Femur (tissue), 1 donor: Measurements from ENCODE around the gene ANKRD24.
A peak's percentile ranks its signal among the peaks of the same experiment; 100 is the strongest.
"Not testable (repeated sequence)": the region's sequence is repeated elsewhere in the genome, so short reads cannot be mapped to it uniquely, and the experiment has no call there.

Source experiments
- DNase-seq: peaks from one replicate; pipeline ENCODE4 v3.0.0-alpha.2; 2017

Gene ANKRD24

DNA sequence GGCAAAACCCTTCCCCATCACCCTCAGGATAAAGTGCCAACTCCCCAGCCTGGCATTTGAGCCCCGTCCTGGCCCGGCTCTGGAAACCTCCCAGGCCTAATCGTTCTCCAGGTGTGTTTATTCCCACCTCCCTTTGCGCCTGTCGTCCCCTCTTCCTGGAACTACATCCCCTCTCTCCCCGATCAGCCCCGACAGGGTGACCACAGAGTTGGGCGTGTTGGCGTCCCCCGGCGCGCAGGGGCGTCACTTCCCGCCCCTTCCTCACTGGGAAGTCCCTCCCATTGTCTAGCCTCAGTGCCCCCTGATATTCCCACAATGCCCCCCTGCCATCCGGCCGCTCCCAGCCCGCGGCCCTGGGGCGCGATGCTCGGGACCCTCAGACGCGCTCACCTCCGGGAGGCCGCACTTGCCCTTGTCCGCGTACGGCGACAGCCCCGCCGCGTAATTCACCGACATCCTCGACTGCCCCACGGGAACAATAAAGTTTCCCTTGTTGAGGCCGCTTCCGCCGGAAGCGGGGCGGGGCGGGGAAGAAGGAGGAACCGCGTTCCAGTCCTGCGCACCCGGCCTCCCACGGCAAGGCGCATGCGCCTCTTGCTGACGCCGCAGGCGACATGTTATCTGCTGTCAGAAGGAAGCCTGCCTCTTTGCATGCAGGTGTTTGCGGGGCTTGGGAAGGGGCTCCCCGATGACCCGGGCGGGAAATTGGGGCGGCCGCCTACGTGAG is at the start of gene ANKRD24, which contains the start of gene SIRT6:
Gene ANKRD24 (plus strand): TSS at position 606 of the 727 bp plus-strand sequence. CDS start 3,737 bp downstream, outside the sequence.
Gene SIRT6 (minus strand): TSS at position 480 of the 727 bp plus-strand sequence. CDS start 24 bp downstream, at position 456.
- peak; percentile 96 for DNase-seq

DNA sequence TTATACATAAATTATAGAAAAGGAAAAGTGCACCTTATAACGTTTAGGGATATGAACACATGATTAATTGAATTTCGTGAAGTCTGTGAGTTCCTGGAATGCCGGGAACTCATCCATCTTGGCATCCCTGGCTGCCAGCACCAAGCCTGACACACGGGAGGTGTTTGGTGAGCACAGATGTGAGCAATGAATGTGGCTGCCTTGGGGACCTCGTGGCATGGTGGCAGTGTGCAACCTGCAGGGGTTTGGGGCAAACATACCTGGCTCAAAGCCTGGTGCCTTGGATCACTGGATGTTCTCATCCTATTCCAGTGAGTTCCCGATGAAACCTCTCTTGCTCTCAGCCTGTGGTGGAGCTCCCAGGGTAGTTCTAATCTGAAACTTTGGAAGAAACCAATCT is 48.1 kb upstream of the ANKRD24 start:
- DNase-seq: no peak

DNA sequence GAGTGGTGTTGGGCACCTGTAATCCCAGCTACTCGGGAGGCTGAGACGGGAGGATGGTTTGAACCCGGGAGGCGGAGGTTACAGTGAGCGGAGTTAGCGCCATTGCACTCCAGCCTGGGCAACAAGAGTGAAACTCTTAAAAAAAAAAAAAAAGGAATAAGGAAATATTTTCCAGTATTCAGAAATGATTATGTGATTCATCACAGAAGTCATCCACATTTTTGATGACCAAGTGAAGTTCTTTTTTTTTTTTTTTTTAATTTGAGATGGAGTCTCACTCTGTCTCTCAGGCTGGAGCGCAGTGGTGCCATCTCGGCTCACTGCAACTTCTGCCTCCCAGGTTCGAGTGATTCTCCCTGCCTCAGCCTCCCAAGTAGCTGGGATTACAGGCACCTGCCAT is 47.1 kb upstream of the ANKRD24 start:
- not testable (repeated sequence) for DNase-seq

DNA sequence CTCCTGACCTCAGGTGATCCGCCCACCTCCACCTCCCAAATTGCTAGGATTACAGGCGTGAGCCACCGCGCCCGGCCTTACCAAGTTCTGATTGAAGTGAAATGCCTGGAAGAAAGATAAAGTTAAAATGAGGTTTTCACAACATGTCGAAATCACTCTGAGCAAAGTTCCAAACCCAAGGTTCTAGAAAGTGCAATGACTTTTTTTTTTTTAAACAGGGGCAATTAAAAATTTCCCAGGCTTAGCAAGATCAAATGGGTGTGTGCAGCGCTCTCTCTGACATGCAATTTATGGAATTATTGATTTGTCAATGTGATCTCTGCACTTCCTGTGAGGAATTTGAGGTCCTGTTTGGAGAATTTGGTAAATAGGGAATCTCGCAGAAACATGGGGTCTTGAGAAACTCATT is 45.8 kb upstream of the ANKRD24 start:
- DNase-seq: no peak

DNA sequence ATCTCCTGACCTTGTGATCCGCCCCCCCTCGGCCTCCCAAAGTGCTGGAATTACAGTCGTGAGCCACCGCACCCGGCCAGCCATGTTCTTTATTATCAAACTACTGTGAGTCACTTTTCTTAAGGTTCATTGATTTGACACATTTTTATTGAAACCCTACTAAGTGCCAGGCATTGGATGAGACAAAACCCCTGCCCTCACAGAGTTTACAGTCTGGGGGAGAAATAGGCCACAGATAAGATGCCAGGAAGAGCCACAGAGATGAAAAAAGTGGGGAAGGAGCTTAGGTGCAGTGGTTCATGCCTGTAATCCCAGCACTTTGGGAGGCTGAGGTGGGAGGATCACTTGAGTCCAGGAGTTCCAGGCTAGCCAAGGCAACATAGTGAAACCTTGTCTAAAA is 44.0 kb upstream of the ANKRD24 start:
- DNase-seq: no peak

DNA sequence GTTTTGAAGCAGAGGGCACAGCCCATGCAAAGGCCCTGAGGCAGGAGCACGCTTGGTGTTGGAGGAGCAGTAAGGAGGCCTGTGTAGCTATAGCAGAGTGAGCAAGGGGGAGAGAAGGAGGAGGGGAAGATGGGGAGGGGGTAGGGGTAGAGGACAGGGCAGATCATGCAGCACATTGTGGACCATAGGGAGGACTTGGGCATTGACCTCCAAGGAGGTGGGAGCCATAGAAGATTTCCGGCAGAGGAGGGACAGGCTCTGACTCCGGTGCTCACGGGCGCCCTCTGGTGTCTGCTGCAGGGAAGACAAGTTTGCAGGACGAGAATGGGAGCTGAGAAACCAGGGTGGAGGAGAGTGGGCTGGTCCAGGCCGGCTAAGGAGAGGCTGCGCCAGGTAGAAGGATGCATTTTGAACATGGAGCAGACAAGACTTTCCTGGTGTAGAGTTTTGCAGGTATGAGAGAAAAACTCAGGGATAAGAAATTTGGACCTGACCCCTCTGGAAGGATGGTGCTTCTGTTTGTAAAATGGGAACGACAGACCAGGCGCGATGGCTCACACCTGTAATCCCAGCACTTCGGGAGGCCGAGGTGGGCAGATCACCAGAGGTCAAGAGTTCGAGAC is 42.8 kb upstream of the ANKRD24 start:
- DNase-seq: peak; percentile 75

DNA sequence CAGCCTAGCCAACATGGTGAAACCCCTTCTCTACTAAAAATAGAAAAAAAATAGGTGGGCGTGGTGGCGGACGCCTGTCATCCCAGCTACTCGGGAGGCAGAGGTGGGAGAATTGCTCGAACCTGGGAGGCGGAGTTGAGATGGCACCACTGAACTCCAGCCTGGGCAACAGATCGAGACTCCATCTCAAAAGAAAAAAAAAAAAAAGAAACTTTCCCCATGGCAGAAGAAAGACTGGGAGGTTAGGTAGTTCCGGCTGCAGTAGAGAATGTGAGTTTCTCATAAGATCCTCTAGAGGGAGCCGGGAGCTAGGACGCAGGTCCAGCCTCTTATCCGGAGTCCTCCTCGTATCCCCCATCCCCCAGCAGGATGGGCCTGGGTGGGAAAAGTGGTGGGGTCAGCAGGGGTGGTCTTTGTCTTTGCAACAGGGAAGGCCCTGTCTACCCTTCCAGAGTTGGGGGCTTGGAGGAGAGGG is 42.2 kb upstream of the ANKRD24 start:
- DNase-seq: no peak

DNA sequence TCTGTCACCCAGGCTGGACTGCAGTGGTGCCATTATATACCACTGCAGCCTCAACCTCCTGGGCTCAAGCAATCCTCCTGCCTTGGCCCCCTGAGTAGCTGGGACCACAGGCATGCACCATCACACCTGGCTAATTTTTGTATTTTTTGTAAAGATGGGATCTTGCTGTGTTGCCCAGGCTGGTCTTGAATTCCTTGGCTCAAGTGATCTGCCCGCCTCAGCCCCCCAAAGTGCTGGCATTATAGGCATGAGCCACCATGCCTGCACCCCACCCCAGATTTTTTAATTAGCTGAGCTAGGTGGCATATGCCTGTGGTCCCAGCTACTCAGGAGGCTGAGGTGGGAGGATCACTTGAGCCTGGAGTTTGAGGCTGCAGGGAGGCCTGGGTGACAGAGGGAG is 39.6 kb upstream of the ANKRD24 start:
- not testable (repeated sequence) for DNase-seq

DNA sequence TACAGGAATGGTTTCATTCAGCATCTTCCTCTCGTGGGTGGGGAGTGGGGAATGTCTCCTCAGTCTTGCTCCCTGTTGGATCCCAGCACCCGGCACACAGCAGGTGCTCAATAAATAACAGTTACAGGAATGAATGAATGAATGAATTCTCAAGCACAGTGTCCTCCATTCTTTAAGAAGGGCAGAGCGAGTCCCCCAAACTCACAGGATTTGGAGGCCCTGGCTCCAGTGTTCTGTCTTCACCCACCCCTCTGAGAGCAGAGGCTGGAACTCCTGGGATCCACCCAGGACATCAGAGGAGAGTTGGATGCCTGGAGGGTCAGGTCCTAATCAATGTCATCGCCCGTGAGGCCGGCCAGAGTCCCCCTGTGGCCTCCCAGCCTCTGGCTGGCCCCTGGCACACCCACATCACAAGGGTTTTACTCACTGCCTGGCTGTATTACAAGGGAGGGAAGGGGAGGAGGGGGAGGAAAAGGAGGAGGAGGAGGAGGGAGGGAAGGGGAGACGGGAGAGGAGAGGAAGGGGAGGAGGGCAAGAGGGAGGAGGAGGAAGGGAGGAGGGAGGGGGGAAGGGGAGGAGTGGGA is 37.7 kb upstream of the ANKRD24 start:
- DNase-seq: no peak

DNA sequence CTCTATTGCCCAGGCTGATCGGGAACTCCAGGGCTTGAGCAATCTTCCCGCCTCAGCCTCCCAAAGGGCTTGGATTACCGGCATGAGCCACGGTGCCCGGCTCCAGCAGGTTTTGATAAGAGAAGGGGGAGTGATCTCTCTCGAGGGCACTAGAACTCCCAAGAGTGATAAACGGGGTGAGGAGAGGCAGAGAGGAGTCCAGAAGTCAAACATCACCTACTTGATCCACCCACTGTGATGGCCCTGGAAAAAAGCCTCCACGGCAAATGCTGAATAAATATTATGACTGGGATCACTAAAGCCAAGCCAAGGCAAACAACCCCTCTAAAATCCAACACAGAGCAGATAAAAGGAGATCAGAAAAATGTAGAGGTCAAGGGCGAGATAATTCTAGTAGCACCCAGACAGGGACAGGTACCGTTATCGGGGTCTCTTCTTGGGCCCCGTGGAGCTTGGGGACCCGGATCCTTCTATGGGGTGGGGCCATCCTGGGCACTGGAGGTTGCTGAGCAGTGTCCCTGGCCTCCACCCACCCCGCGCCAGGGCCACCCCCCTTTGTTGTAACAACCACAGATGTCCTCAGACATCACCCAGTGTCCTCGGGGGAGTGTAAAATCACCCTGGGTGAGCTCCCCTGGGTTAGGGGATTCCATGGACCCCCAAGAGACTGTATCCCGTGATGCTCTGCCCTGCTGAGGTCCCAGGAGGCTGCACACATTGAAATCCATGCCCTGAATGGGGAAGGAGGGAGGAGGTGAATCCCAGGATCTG is 32.8 kb upstream of the ANKRD24 start:
- DNase-seq: no peak

DNA sequence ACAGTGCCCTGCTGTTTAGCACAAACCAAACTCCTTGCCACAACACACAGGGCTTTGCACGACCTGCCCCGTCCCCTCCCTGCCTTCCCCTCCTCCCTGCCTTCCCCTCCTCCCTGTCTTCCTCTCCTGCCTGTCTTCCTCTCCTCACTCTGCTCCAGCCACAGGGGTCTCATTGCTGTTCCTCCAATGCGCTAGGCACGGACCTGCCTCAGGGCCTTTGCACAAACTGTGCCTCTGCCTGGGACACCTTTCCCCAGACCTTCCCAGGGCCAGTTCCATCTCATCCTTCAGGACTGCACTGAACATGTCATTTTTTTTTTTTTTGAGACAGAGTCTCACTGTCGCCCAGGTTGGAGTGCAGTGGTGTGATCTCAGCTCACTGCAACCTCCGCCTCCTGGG is 30.9 kb upstream of the ANKRD24 start:
- no peak for DNase-seq

DNA sequence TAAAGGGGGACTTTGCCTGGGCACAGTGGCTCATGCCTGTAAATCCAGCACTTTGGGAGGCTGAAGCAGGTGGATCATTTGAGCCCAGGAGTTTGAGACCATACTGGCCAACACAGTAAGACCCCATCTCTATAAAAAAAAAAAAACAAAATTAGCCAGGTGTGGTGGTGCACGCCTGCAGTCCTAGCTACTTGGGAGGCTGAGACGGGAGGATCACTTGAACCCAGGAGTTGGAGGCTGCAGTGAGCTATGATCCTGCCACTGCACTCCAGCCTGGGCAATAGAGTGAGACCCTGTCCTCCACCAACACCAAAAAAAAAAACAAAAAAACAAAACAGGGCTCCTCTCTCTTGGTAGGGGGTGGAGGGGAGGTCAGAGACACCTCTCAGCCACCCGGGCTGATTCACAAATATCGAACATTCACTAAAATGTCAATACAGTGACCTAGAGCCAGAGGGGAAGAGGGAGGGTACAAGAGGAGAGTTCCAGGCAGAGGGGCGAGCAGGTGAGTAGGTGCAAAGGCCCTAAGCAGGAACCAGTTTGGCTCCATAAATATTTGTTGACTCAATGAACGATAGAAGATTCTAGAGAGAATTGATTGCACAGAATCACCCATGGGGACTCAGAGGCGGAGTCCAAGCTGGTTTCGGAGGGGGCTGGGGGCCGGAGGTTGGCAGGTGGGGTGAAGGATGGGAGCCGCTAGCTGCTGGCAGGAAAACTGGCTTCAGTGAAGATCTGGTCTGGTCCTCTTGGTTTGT is 30.1 kb upstream of the ANKRD24 start:
- no peak for DNase-seq

DNA sequence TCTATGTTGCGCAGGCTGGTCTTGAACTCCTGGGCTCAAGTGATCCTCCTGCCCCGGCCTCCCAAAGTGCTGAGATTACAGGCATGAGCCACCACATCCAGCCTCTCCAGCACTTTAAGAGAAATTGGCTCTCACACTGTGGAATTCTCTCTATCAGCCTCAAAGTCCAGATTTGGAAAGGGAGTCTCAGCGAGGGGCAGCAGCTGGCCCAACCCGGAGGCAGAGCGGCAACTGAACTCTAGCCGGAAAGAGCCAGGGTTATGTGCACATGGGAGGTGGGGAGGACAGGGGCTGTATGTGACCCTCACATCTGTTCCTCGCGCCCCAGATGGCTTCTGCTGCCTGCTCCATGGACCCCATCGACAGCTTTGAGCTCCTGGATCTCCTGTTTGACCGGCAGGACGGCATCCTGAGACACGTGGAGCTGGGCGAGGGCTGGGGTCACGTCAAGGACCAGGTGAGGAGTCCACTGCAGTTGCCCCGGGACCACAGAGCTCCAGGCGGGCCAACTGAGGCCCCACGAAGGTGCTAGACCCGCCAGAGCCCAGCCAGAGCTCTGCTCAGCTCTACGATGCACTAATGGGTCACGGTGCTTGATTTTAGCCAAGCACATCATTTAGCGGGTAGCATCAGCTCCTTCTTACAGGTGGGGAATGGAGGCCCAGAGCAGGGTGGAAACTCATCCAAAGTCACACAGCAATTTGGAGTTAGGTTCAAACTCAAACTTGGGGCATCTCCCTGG is 27.7 kb upstream of the ANKRD24 start:
- no peak for DNase-seq

DNA sequence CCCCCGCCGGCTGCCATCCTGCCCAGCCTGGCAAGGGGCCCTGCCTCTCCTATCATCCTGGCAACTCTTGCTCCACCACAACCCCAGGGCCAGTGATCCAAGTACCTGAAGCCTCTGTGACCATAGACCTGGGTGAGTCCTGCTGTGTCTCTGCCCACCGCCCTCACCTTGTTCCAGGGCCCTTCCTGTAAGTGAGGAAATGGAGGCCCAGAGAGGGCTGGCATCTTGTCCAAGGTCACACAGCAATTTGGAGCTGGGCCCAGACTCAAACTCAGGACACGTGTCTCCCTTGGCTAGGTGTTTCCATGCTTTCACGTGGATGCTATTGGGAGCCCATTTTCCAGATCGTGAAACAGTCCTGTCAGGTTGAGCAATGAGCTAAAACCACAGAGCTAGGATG is 25.3 kb upstream of the ANKRD24 start:
- no peak for DNase-seq

DNA sequence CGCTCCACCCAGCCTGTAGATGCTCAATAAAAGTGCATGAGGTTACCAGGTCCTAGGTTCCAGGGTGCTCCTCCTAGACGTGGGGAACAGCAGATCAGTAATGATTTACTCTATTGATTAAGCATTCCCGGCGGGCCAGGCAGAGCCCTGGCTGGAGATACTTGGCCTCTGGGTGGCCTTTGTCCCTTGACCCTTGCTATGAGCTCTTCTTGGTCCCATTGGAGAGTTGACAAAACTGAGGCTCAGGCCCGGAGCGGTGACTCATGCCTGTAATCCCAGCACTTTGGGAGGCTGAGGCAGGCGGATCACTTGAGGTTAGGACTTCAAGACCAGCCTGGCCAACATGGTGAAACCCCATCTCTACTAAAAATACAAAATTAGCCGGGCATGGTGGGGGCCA is 24.5 kb upstream of the ANKRD24 start:
- DNase-seq: not testable (repeated sequence)

DNA sequence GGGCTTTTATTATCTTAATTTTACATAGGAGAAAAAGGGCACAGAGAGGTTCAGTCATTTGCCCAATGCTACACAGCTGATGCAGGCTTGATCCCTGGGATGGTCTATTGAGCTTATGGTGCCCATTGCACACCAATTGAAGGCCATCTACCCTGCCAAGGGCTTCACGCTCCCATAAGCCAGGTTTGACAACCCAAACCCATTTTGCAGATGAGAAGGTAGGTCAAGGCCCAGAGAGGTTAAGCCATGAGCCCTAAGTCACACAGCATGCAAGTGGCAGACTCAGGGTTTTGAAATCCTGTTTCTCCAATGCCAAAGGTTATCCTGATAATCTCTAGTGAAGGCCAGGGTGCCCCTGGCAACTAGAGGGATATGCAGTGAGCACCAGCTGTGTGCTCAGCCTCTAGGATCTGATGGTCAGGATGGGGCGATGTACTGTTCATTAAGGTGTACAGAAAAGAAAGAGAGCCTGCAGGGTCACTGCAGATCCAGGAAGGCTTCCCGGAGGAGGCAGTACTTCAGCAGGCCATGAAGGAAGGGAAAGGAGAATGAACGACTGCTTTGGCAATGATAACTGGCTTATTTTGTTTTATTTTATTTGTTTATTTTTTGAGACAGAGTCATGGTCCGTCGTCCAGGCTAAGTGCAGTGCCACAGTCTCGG is 20.9 kb upstream of the ANKRD24 start:
- DNase-seq: no peak

DNA sequence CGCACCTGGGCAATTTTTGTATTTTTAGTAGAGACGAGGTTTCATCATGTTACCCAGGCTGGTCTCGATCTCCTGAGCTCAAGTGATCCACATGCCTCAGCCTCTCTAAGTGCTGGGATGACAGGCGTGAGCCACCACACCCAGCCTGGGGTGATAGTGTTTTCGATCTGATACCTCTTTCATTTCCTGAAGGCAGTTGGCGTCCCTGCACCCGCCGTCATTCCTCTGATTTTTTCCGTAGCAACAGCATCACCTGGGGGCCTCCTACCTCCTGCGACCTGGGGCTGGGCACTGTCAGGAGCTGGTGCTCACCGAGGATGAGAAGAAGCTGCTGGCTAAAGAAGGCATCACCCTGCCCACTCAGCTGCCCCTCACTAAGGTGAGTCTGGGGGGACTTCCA is 18.2 kb upstream of the ANKRD24 start:
- DNase-seq: no peak

DNA sequence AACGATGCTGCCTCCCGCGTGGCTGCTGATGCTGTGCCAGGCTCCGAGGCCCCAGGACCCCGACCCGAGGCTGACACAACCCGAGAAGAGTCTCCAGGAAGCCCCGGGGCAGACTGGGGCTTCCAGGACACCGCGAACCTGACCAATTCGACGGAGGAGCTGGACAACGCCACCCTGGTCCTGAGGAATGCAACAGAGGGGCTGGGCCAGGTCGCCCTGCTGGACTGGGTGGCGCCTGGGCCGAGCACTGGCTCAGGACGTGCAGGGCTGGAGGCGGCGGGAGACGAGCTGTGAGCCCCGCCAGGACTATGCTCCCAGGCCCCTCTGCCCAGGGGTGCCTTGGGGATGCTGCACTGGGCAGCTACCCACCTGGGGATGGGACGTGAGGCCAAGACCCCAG is 10.8 kb upstream of the ANKRD24 start:
- no peak for DNase-seq

DNA sequence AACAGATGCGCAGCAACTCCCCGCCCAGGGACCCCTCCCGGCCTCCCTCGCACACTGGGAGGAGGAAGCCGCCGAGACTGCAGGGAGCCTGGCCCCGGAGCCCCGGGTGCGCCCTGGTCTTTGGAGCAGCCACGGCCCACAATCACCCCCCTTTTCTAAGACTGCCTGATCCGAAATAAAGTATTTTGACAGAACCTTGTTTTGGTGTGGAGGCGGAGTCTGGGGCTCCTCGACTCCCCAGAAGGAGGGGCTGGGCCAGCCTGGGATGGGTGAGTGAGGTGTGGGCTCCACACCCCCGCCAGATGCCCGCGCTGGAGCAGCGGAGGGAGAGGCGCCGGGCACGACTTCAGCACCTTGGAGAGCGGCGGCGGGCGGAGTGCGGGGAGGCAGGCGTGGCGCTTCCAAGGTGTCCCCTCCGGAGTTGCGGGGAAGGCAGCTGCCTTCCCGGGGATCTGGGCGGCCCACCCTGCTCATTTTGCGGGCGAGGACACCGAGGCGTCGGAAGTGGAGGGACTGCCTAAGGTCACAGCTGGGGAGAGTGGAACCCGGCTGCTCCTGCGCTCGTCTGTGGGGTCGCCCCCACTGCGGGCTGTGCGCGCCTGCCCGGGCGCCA is 9.5 kb upstream of the ANKRD24 start:
- DNase-seq: peak; percentile 66

DNA sequence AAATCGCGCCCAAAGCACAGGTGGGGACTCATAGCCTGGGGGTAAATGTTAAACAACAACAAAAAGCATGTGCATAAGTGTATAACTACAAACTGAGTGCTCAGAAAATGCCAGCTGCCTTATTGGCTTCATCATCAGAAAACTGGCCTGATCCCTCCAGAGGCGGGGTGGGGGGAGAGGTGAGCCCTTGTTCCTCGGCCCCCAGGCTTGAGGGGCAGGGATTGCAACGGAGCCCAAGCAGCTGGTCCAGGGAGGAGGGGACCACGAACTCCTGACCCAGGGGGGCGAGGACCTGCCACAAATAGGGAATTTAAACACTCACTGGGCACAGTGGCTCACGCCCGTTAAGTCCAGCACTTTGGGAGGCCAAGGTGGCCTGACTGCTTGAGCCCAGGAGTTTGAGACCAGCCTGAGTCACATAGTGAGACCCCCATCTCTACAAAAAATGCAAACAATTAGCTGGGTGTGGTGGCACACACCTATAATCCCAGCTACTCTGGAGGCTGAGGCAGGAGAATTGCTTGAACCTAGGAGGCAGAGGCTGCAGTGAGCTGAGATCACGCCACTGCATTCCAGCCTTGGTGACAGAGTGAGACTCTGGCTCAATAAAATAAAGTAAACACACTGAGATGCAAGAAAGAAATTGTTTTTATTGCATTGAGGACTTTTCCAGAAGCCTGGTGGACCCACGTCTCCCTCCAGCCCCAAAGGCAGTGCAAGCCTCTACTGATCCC is 8.8 kb upstream of the ANKRD24 start:
- DNase-seq: no peak
